Esophagus muscularis mucosa (tissue), 3 donors: ENCODE results near the gene GRIK4.

Experiments
- CTCF ChIP-seq, 3 experiments: fragments of 200-600 bp in 2 of 3; fragments of 450-650 bp in 1 of 3; sonication (generic) in 2 of 3; IDR thresholded peaks; one replicate each; pipeline ENCODE4 v1.5.1; 2017 to 2019; ENCODE audit warnings: antibody characterized with exemption in 3 of 3, mild to moderate bottlenecking in 2 of 3, moderate library complexity in 1 of 3
- POLR2AphosphoS5 ChIP-seq, 2 donors: sonication (generic); formaldehyde crosslinking; IDR thresholded peaks; one replicate each; pipeline ENCODE4 v1.6.1; 2017; ENCODE audit warnings: antibody characterized with exemption in 2 of 2

GRCh38 chr11:120857508-120857907 is 346.0 kb downstream of the GRIK4 start:
- TF ChIP-seq POLR2AphosphoS5 (IDR thresholded peaks at IDR 0.05): no peak
- no peak for TF ChIP-seq CTCF (IDR thresholded peaks at IDR 0.05)
